HG03460 (cell line): ENCODE measurements around the gene LMO1.
A peak's percentile ranks its signal among the peaks of the same experiment; 100 is the strongest.

Experiments used
- ATAC-seq: cut with Tn5 transposase; IDR thresholded peaks from one replicate; pipeline ENCODE4 v1.9.1; 2021; ENCODE audit not compliant: unreplicated experiment

LMO1 gene

GRCh38 chr11:8207080-8208000, 56.3 kb downstream of the LMO1 start:
- ATAC-seq: no peak

GRCh38 chr11:8206251-8207079, 57.2 kb downstream of the LMO1 start:
- no peak for ATAC-seq

DNA sequence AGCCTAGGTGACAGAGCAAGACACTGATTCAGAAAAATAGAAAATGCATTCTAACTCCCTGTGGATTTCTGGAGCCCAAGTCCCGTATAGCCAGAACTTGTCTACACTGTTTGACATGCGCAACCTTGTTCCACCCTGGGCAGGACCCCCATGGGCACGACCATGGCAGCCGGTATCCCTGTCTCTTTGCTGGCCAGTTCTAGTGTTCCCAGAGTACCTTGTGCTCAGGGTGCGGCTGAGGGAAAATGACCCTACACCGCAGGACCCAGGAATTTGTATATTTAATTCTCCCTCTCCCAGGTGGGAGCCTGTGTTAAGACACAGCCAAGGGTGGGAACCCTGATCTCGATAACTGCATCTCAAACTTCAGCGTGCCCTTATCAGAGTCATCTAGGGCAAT, 58.1 kb downstream of the LMO1 start:
- no peak for ATAC-seq

DNA sequence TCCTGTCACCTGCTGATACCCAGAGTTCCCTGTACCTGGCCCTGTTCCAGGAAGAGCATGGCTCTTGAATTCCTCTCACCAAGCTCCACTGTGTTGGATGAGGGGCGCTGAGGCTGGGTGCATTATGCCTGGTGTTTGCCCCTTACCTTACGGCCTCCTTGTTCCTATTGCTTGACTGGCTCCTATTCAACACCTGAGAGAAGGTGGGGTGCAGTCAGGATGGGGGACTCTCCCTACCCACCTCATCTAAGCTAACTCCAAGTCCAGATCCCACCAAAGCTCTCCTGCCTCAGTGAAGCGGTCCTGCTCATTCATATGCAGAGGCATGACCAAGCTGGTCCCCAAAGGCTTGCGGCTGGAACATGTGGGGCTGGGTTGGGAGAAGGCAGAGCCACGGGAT, 59.1 kb downstream of the LMO1 start:
- no peak for ATAC-seq

- no peak for ATAC-seq
Observed at GRCh38 chr11:8204025-8204424, 59.7 kb downstream of the LMO1 start.

DNA sequence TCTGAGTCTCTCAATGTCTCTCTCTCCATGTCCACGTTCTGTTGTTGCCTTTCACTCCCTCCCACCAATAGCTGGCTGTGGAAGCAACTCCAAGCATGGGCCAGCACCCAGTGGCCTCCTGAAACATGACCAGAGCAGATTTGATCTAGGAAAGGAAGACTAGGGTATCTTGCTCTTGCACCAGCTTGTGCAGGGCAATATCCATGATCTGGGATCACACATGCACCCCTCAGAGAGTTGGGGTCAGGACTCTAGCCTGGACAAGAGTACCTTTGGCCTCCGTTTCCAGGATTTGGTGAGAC, 60.3 kb downstream of the LMO1 start:
- ATAC-seq: no peak

DNA sequence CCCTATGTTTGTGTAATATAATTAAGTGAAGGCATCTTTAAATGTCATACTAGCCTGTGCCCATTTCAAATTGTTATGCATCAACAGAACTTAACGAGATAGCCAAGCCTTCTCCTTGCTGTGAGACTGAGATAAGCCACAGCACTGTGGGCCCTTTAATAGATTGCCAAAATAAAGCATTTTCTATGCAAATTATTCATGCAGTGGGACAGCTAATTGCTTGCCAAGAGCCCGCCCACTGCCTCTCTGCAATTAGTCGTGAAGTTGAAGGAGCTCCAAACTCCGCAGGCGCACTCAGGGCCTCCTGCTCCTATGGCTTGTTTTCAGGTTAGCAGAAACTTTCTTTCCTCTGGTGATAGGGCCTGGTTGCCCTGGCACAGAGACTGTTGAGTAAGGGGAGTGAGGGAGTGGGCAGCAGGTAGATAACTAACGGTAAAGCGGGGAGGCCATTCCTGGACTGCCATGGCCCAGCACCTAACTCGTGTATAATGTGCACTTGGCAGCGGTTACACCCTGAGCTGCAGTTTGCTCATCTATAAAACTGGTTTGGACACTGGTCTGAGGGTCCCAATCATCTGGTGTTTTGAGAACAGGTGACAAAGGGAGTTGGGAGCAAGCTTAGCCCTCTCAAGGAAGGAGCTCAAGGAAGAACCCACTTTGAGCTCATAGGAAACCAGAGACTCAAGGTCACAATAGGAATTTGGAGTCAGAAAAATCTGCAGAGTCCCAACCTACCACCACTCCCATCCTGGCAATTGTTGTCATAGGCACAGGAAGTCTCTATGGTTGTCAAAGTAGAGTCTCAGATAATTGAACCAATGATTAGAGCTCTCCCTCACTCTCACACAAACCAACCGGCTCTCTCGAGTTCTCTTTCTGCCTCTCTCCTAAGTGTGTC, 60.9 kb downstream of the LMO1 start:
- ATAC-seq: no peak

- ATAC-seq: peak; percentile 71
Observed at GRCh38 chr11:8201644-8202365, 61.9 kb downstream of the LMO1 start.

DNA sequence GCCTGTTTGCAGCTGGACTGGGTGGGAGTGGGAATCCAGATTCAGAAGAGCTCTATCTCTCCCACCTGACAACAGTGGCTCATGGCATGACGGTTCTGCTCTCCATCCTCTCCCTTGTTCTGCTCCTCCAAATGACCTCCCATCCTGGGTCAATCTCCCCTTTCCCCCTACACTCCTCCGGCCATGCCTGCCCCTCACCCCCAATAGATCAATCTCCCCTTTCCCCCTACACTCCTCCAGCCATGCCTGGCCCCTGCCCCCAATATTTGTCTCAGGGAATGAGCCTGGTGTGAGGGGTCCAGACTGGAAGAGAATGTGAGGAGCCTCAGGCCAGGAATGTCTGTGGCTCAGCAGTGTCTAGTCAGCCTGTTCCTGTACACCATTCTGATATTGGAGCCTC, 64.0 kb downstream of the LMO1 start:
- no peak for ATAC-seq

GRCh38 chr11:8196749-8197148, 66.9 kb downstream of the LMO1 start:
- no peak for ATAC-seq

GRCh38 chr11:8194956-8195355, 68.7 kb downstream of the LMO1 start:
- ATAC-seq: no peak

DNA sequence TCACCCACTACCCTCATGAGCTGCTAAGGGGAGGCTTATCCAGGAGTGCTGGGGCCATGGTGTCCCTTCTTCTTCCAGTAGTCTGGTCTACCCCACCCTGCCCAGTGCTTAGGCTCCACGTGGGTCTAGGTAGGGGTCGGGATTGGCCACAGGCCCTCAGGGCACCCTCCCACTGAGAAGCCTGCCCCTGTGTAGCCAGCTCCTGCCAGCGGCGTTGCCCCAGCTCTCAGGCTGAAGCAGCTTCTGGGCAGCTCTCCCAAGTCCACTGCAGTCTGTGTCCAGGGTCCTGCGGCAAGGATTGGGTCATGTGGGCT, 70.8 kb downstream of the LMO1 start:
- ATAC-seq: no peak

GRCh38 chr11:8192016-8192895, 71.4 kb downstream of the LMO1 start:
- peak; percentile 54 for ATAC-seq

- ATAC-seq: no peak
Observed at GRCh38 chr11:8190431-8190830, 73.2 kb downstream of the LMO1 start.

DNA sequence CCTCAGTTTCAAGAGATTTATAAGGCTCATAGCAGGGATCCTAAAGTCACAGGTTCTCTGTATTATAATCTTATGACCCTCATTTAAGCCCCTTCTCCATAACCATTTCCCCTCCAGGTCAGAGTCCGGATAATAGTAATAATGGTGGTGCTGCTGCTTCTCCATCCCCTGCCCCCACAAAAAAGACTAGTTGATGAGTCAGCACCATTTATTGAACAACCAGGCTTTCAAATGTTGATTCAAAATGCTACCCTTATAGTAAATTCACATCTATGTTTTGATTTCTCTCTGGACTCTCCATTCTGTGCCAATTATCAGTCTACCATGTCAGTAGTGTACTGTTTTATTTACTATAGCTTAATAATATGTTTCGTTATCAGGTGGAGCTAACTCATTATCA, 77.2 kb downstream of the LMO1 start:
- no peak for ATAC-seq

DNA sequence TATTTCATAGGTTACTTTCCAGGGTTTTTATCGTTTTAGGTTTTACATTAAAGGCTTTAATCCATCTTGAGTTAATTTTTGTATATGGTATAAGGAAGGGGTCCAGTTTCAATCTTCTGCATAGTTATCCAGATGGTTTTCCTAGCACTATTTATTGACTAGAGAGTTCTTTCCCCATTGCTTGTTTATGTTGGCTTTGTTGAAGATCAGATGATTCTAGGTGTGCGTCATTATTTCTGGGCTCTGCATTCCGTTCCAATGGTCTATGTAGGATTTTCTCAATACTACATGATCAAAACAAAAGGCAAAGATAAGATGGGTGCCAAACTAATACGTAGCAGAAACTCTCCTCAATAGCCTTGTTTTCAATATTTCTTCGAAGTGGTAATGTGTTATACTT, 80.6 kb downstream of the LMO1 start:
- ATAC-seq: no peak

DNA sequence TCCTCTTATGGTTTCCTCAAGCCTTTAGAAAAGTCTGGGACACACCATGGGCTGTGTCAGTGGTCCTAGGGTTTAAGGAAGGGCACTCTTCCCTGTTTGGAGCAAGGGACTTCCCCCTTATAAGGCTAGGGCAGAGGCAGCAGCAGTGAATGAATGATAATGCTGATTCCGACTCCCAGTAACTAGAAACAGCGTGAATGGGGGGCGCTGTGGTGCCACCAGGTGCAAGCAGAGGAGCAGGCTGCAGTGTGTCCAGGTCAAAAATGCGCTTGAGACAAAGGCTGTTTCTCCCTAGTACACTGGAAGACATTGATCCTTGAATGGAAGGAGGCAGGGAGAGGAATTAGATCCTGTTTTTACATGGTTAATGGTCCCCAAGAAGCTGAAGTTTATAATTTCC, 83.2 kb downstream of the LMO1 start:
- ATAC-seq: no peak

DNA sequence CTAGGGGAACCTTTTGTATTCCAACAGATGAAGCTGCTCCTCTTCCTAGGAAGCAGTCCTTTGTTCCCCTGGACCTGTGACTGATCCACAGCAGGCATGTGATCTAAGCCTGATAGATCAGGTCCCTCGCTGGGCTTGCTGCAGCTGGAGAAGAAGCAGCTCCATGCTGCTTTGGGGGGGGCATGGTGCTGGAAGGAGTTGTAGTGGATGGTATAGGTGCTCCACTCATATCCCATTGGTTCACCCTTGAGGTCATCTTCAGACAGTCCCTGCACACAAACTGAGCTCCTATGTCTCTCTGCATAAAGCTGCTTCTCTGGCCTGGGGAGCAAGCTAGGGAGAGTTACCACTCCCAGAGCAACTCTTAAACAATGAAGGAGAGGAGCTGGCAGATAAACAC, 85.4 kb downstream of the LMO1 start:
- no peak for ATAC-seq

DNA sequence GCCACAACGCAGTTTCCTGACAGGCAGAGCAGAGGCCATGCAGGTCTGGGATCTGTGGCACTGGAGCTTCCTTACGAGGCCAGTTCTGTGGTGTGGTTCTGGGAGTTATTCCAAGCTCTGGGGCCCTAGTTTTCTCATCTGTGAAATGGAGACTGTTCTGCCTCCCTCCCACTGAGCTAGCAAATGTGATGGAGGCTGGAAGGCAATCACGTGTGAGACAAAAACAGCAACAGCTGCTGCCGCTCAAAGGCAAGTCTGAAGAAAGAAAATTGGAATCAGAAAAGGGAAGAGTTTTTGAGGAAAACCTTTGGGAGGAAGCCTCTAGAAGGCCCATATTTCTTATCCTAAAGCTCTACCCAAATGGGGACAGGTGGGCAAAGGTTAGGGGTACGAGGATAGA, 86.5 kb downstream of the LMO1 start:
- no peak for ATAC-seq
